Astrocyte (in vitro differentiated cells and primary cell): ENCODE data around the gene CIAO2B. TPM values are rescaled to one million over a fixed set of nuclear protein-coding genes. Genes with fewer than 3 reads are reported as not detected.

Experiments used
- DNase-seq: peaks from one replicate; pipeline ENCODE4 v3.0.0-alpha.2; 2010; ENCODE audit warnings: low read depth
- FAIRE-seq: peaks from 2 replicates; lab custom pipeline; 2011; peaks lifted over from hg19 to GRCh38; lab: Jason Lieb, UNC
- H2AFZ ChIP-seq: 2 replicates; pipeline ENCODE4 v1.6.0; 2012; ENCODE audit warnings: low read depth, low read length, inconsistent platforms
- H3K27ac ChIP-seq: 2 replicates; pipeline ENCODE4 v1.5.1; 2011; ENCODE audit warnings: low read depth, low read length, inconsistent platforms
- H3K27me3 ChIP-seq: 2 replicates; pipeline ENCODE4 v1.6.0; 2011; ENCODE audit warnings: low read length, inconsistent platforms; ENCODE audit not compliant: insufficient read depth
- H3K36me3 ChIP-seq: 2 replicates; pipeline ENCODE4 v1.5.1; 2011; ENCODE audit warnings: low read length, inconsistent platforms; ENCODE audit not compliant: insufficient read depth
- H3K4me1 ChIP-seq: 2 replicates; pipeline ENCODE4 v1.5.1; 2011; ENCODE audit warnings: low read length, inconsistent platforms; ENCODE audit not compliant: insufficient read depth
- H3K4me2 ChIP-seq: 2 replicates; pipeline ENCODE4 v1.6.0; 2012; ENCODE audit warnings: low read length, inconsistent platforms
- H3K4me3 ChIP-seq: 2 replicates; pipeline ENCODE4 v1.5.1; 2011; ENCODE audit warnings: low read depth, mild to moderate bottlenecking, low read length, inconsistent platforms; ENCODE audit not compliant: insufficient read depth
- H3K79me2 ChIP-seq: 2 replicates; pipeline ENCODE4 v1.6.0; 2012; ENCODE audit warnings: mild to moderate bottlenecking, low read length, inconsistent platforms; ENCODE audit not compliant: insufficient read depth
- H3K9ac ChIP-seq: 2 replicates; pipeline ENCODE4 v1.6.0; 2012; ENCODE audit warnings: mild to moderate bottlenecking, low read length, inconsistent platforms
- H3K9me3 ChIP-seq: 2 replicates; pipeline ENCODE4 v1.5.1; 2012; ENCODE audit warnings: low read depth, mild to moderate bottlenecking, low read length, inconsistent platforms; ENCODE audit not compliant: insufficient read depth
- H4K20me1 ChIP-seq: 2 replicates; pipeline ENCODE4 v1.6.0; 2012; ENCODE audit warnings: low read length, inconsistent platforms; ENCODE audit not compliant: insufficient read depth
- H3K27ac Mint-ChIP-seq: one replicate; pipeline ENCODE4 v1.8.0; 2021; ENCODE audit warnings: mild to moderate bottlenecking, mixed read lengths; ENCODE audit not compliant: unreplicated experiment
- H3K27me3 Mint-ChIP-seq: one replicate; pipeline ENCODE4 v1.8.0; 2021; ENCODE audit warnings: low read depth, mixed read lengths; ENCODE audit not compliant: unreplicated experiment
- H3K36me3 Mint-ChIP-seq: one replicate; pipeline ENCODE4 v1.8.0; 2021; ENCODE audit warnings: low read depth, mixed read lengths; ENCODE audit not compliant: unreplicated experiment
- H3K4me1 Mint-ChIP-seq: one replicate; pipeline ENCODE4 v1.8.0; 2021; ENCODE audit warnings: low read depth, mixed read lengths; ENCODE audit not compliant: unreplicated experiment
- H3K4me3 Mint-ChIP-seq: one replicate; pipeline ENCODE4 v1.8.0; 2021; ENCODE audit warnings: mild to moderate bottlenecking, moderate library complexity, mixed read lengths; ENCODE audit not compliant: unreplicated experiment
- H3K9me3 Mint-ChIP-seq: one replicate; pipeline ENCODE4 v1.8.0; 2021; ENCODE audit warnings: mild to moderate bottlenecking, mixed read lengths; ENCODE audit not compliant: unreplicated experiment
- CTCF ChIP-seq: IDR thresholded peaks from 2 replicates; pipeline ENCODE4 v1.5.1; 2011; ENCODE audit warnings: low read depth, mild to moderate bottlenecking, inconsistent platforms, low read length, moderate library complexity; ENCODE audit not compliant: insufficient read depth
- EZH2 ChIP-seq: IDR thresholded peaks from 2 replicates; pipeline ENCODE4 v1.6.1; 2012; ENCODE audit warnings: mild to moderate bottlenecking, low read length, inconsistent platforms; ENCODE audit not compliant: insufficient read depth
- total RNA-seq: library from RNA; stranded (reverse); gene quantifications from 2 replicates; pipeline ENCODE4 v1.2.1, GENCODE V29; 2021

CIAO2B gene
- total RNA-seq, 1 donor from 2014 or later = 75.6 TPM

GRCh38 chr16:66940236-66940635 lies 6.0 kb upstream of the CIAO2B start:
- Mint-ChIP-seq H3K36me3 (peaks cover 41% of the 10 kb centered on the region), H3K4me3 (no peak overlapping the region), H3K4me1 (peaks cover 5% of the 10 kb centered on the region), H3K27ac (no peak overlapping the region), H3K27me3 (peaks cover 2% of the 10 kb centered on the region), H3K9me3 (no peaks in the 10 kb centered on the region)
- Histone ChIP-seq H3K4me3 (no peak overlapping the region), H4K20me1 (peaks cover 62% of the 10 kb centered on the region), H3K9ac (no peak overlapping the region), H3K4me2 (no peak overlapping the region), H2AFZ (no peak overlapping the region), H3K79me2 (peaks cover 21% of the 10 kb centered on the region), H3K27ac (no peak overlapping the region), H3K9me3 (no peaks in the 10 kb centered on the region), H3K4me1 (peaks cover 11% of the 10 kb centered on the region), H3K27me3 (no peaks in the 10 kb centered on the region), H3K36me3 (peaks cover 13% of the 10 kb centered on the region)
- TF ChIP-seq EZH2 (no peak), CTCF (no peak)
- DNase-seq (no peak), FAIRE-seq (no peak)

- Histone ChIP-seq H3K79me2 (peaks cover 30% of the 10 kb centered on the region), H3K9me3 (no peaks in the 10 kb centered on the region), H3K27me3 (no peaks in the 10 kb centered on the region), H3K27ac (no peak overlapping the region), H3K4me1 (peaks cover 13% of the 10 kb centered on the region), H3K4me3 (no peak overlapping the region), H3K36me3 (peaks cover 13% of the 10 kb centered on the region), H3K4me2 (no peak overlapping the region), H3K9ac (no peak overlapping the region), H4K20me1 (peaks cover 64% of the 10 kb centered on the region), H2AFZ (no peak overlapping the region)
- Mint-ChIP-seq H3K36me3 (peaks cover 41% of the 10 kb centered on the region), H3K4me3 (no peak overlapping the region), H3K4me1 (peaks cover 6% of the 10 kb centered on the region), H3K27ac (no peak overlapping the region), H3K27me3 (peaks cover 2% of the 10 kb centered on the region), H3K9me3 (no peaks in the 10 kb centered on the region)
- DNase-seq = no peak
- FAIRE-seq = no peak
- TF ChIP-seq CTCF (no peak), EZH2 (no peak)
These were observed 5.2 kb upstream of the CIAO2B start for GRCh38 chr16:66939366-66939765.

- Histone ChIP-seq H3K4me2 (no peak overlapping the region), H3K79me2 (peaks cover 45% of the 10 kb centered on the region), H3K27ac (no peak overlapping the region), H2AFZ (no peak overlapping the region), H3K36me3 (peaks cover 10% of the 10 kb centered on the region), H4K20me1 (peaks cover 74% of the 10 kb centered on the region), H3K4me3 (no peak overlapping the region), H3K4me1 (peaks cover 19% of the 10 kb centered on the region), H3K9ac (no peak overlapping the region), H3K9me3 (no peaks in the 10 kb centered on the region), H3K27me3 (no peaks in the 10 kb centered on the region)
- peaks cover 13% of the 10 kb centered on the region for H3K4me1 Mint-ChIP-seq
- peaks cover 37% of the 10 kb centered on the region for H3K36me3 Mint-ChIP-seq
- no peaks in the 10 kb centered on the region for H3K27me3 Mint-ChIP-seq
- DNase-seq = no peak
- H3K9me3 Mint-ChIP-seq = no peaks in the 10 kb centered on the region
- TF ChIP-seq CTCF = no peak
- TF ChIP-seq EZH2 = no peak
- peak overlapping the region; percentile 72 for H3K27ac Mint-ChIP-seq
- FAIRE-seq = no peak
- no peak overlapping the region for H3K4me3 Mint-ChIP-seq
These were observed 3.6 kb upstream of the CIAO2B start for GRCh38 chr16:66937725-66938337.
